ENCODE data around the gene TMEM183A. TPM values are rescaled to one million over a fixed set of nuclear protein-coding genes. Genes with fewer than 3 reads are reported as not detected.

Gene TMEM183A
- total RNA-seq, 1 experiment from 2014 or later: 64.7 TPM

- POLR2A ChIA-PET: no interaction called here
These were observed 49.2 kb upstream of the TMEM183A start, which contains the start of gene ADIPOR1 for GRCh38 chr1:202957733-202958543. ADIPOR1 (minus strand) TSS chr1:202958312; CDS start chr1:202951070, 7,242 bp downstream.

More at GRCh38 chr1:202957733-202958543, 49.2 kb upstream of the TMEM183A start, which contains the start of gene ADIPOR1:
- DNase-seq (ENCODE audit: low read depth, low spot score) (peak; percentile 66), ATAC-seq (peak; percentile 96)
- Histone ChIP-seq H3K36me3 (ENCODE audit: control insufficient read depth in 1 of 2, insufficient read depth in 2 of 2, low read length in 2 of 2) (no peaks in the 10 kb centered on the region), H4K20me1 (ENCODE audit: insufficient read depth) (0 out of 2 replicates have a peak, but pooled peaks cover 2% of the 10 kb centered on the region), H3K9me3 (ENCODE audit: control insufficient read depth in 1 of 2, insufficient read depth in 1 of 2, low read depth in 1 of 2, low read length in 2 of 2) (no peaks in the 10 kb centered on the region), H3K4me1 (ENCODE audit: control insufficient read depth in 1 of 2, insufficient read depth in 2 of 2, low read length in 2 of 2) (peaks cover 23 to 38% of the 10 kb centered on the region in 2 experiments), H3K9me2 (ENCODE audit: insufficient read depth) (no peaks in the 10 kb centered on the region), H2AFZ (ENCODE audit: low read depth, low read length, poor library complexity, severe bottlenecking) (no peak within 1 kb of the TSS), H3K27ac (ENCODE audit: low read depth, low read length) (peak within 1 kb of the TSS; percentile 78), H3K27me3 (ENCODE audit: insufficient read depth, low read length) (no peaks in the 10 kb centered on the region), H3K9ac (ENCODE audit: low read length) (peak within 1 kb of the TSS; percentile 85), H3K4me2 (ENCODE audit: low read length) (peak within 1 kb of the TSS; percentile 84), H3K79me2 (ENCODE audit: insufficient read depth, low read length) (peaks cover 51% of the 10 kb centered on the region), H3K4me3 (replicated peaks in 1 of 2; ENCODE audit: low read depth in 1 of 2, low read length in 2 of 2) (peak within 1 kb of the TSS; percentile 82 to 93)
- RAD21 ChIA-PET (ENCODE audit: low non-redundant PET in 1 of 2, low total read pairs in 2 of 2, uncharacterized antibody in 2 of 2, unreplicated experiment in 2 of 2): no interaction called here
- intact Hi-C loops (cut with micrococcal nuclease): no loop called here
- CTCF ChIA-PET: no interaction called here
- BruUV-seq (replicated peaks): no TSS peak
- no peak for TF ChIP-seq TCF7L2 (IDR thresholded peaks at IDR 0.05; ENCODE audit: borderline replicate concordance, extremely low read depth, insufficient read depth, insufficient read length)
- peak; percentile 93 for TF ChIP-seq POLR2AphosphoS5 (IDR thresholded peaks at IDR 0.05; ENCODE audit: low read depth, low read length)
- no peak for TF ChIP-seq EGR1 (IDR thresholded peaks at IDR 0.05; ENCODE audit: low read depth)
- TF ChIP-seq ZFX (IDR thresholded peaks at IDR 0.05): peak; percentile 86
- no peak for TF ChIP-seq ELF1 (IDR thresholded peaks at IDR 0.05; ENCODE audit: borderline replicate concordance, low read depth)
- TF ChIP-seq SP1 (IDR thresholded peaks at IDR 0.05; ENCODE audit: low read depth): peak; percentile 42; the same call in 1 of the 2 replicates
- TF ChIP-seq, protein P1, sequence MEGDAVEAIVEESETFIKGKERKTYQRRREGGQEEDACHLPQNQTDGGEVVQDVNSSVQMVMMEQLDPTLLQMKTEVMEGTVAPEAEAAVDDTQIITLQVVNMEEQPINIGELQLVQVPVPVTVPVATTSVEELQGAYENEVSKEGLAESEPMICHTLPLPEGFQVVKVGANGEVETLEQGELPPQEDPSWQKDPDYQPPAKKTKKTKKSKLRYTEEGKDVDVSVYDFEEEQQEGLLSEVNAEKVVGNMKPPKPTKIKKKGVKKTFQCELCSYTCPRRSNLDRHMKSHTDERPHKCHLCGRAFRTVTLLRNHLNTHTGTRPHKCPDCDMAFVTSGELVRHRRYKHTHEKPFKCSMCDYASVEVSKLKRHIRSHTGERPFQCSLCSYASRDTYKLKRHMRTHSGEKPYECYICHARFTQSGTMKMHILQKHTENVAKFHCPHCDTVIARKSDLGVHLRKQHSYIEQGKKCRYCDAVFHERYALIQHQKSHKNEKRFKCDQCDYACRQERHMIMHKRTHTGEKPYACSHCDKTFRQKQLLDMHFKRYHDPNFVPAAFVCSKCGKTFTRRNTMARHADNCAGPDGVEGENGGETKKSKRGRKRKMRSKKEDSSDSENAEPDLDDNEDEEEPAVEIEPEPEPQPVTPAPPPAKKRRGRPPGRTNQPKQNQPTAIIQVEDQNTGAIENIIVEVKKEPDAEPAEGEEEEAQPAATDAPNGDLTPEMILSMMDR (IDR thresholded peaks at IDR 0.05 in 2 of 3, conservative IDR thresholded peaks at IDR 0.05 in 1 of 3; ENCODE audit: borderline replicate concordance in 1 of 3, insufficient read depth in 1 of 3, low read depth in 2 of 3, low read length in 2 of 3): no peak
- 0 out of 2 replicates have a peak, but pooled peaks have one; percentile 49 for TF ChIP-seq SIN3A (IDR thresholded peaks at IDR 0.05; ENCODE audit: low read depth)
- peak; percentile 49 for TF ChIP-seq POLR2A (IDR thresholded peaks at IDR 0.05; ENCODE audit: borderline replicate concordance, extremely low read depth, insufficient read depth, insufficient read length)
- TF ChIP-seq MAX (IDR thresholded peaks at IDR 0.05): no peak
- TF ChIP-seq EZH2 (IDR thresholded peaks at IDR 0.05): no peak
